Vagina (tissue), 2 donors: ENCODE measurements around the gene PAPPA2.

Experiments used
- POLR2AphosphoS5 ChIP-seq, 2 donors: sonication (generic); formaldehyde crosslinking; IDR thresholded peaks; one replicate each; pipeline ENCODE4 v1.9.0; 2017; ENCODE audit warnings: antibody characterized with exemption in 2 of 2, mild to moderate bottlenecking in 2 of 2, low read depth in 1 of 2; ENCODE audit not compliant: insufficient read depth in 1 of 2
- TF ChIP-seq, protein P1 (sequence below), 3 experiments: fragments of 450-650 bp in 2 of 3; fragments of 200-600 bp in 1 of 3; sonication (generic) in 1 of 3; IDR thresholded peaks; one replicate each; pipeline ENCODE4 v1.5.1; 2017 to 2019; ENCODE audit warnings: antibody characterized with exemption in 3 of 3, mild to moderate bottlenecking in 2 of 3, moderate library complexity in 2 of 3

DNA sequence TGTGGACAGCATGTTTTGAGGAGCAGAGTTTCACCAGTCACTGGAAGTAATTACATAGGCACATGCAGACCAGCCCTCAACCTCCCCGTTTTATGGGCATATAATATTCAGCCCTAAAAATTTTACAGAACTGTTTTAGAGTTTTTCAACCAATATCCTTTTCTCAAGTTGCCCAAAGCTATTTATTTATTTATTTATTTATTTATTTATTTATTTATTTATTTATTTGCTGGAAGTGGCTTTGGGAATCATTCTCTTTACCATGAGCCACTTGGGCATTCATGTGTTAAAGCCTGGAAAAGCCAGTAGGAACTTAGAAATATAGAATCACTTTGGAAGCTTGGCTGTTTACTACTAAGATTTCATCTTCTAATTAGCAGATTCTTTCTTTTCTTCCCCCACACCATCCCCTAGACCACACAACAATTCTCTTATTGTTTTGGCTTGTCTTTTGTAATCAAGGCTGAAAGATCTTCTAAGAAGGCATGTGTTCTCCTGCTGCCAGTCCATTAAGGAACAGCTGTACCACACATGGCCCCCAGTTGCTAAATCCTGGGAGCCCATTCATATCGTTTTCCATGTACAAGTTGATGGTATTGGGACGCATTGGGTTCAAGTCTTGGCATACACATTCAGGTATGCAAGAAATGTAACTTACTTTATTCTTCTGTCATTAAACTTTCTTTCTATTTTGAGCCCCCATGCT is 220.0 kb downstream of the PAPPA2 start:
- TF ChIP-seq, protein P1, sequence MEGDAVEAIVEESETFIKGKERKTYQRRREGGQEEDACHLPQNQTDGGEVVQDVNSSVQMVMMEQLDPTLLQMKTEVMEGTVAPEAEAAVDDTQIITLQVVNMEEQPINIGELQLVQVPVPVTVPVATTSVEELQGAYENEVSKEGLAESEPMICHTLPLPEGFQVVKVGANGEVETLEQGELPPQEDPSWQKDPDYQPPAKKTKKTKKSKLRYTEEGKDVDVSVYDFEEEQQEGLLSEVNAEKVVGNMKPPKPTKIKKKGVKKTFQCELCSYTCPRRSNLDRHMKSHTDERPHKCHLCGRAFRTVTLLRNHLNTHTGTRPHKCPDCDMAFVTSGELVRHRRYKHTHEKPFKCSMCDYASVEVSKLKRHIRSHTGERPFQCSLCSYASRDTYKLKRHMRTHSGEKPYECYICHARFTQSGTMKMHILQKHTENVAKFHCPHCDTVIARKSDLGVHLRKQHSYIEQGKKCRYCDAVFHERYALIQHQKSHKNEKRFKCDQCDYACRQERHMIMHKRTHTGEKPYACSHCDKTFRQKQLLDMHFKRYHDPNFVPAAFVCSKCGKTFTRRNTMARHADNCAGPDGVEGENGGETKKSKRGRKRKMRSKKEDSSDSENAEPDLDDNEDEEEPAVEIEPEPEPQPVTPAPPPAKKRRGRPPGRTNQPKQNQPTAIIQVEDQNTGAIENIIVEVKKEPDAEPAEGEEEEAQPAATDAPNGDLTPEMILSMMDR (IDR thresholded peaks at IDR 0.05), result no peak
- no peak for TF ChIP-seq POLR2AphosphoS5 (IDR thresholded peaks at IDR 0.05; ENCODE audit: insufficient read depth in 1 of 2, low read depth in 1 of 2)
